GM18508 (cell line): ENCODE data around the gene ASB18.

ENCODE experiments used
- ATAC-seq: cut with Tn5 transposase; IDR thresholded peaks from one replicate; pipeline ENCODE4 v1.9.1; 2021; ENCODE audit warnings: moderate number of reproducible peaks; ENCODE audit not compliant: insufficient read depth, unreplicated experiment

The ASB18 gene

DNA sequence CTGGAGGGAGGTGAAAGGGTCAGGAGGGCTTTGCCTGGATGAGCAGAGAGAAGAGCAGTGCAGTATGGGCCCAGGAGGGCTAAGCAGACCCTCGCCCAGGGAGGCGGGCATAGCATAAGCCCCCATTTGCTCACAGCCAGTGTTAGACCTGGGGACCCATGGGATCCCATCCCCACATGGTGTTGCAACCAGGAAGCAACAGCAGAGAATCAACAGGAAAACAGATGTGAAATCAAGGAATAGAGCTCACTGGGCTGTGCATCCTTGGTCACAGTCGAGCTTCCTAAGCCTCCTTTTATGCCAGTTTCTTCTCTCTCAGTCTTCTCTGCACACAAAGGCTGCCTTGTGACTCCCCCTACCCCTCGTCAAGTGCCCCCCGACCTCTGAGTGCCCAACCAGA, 19.9 kb downstream of the ASB18 start:
- ATAC-seq: no peak

DNA sequence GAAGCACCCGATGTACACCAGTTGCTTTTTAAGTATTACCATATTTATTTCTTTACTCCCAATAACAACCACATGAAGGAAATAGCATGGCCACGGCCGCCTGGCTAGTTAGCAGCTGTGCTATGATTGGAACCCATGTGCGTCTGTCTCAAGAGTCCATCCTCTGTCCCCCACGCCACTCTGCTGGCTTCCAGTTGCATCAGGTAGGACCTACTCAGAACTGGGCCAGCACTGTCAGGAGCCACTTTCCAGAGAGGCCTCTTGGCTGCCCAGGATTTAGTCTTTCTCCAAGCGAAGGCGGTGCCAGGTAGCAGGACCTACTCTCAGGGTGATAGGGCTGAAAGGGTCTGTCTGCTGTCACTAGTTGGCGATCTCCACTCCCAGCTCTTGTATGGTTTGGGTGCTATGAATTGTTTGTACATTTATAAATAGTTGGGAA, 22.1 kb downstream of the ASB18 start:
- no peak for ATAC-seq

DNA sequence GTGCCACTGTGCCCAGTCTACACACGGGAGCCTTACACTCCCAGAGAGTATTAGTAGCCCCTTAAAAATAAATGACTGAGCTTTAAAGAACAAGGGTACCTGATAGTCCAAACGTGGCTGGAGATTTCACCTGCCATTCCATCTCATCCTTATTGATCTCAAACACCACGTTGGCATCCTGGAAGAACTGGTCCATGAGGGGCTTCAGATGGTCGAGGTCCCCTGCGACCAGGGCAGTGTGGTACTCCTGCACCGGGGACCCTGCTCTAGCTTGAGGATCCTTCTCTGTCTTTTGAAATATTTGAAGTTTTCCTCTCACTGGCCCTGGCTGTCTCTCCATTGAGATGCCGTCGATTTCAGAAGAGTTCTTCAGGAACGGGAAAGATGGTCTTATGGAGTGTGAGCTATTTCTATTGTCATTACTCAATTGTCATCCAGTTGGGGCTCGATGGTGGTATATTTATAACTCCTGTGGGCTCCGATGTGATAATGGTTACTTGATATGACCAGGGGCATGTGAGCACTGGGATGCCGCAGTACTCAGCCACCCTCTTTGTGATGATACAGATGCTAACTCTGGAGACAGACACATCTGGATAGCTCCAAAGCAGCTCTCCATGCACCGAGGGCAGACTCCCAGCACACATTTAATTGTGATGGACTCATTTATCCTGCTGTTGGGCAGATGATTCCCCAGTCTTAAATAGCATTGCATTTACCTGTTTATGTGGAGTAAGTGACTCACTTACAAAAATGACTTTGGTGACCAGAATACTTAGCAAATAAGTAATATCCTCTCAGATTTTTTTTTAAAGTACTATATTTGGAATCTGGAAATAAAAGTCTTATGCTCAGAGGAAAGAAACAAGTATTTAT, 22.8 kb downstream of the ASB18 start:
- ATAC-seq: no peak

DNA sequence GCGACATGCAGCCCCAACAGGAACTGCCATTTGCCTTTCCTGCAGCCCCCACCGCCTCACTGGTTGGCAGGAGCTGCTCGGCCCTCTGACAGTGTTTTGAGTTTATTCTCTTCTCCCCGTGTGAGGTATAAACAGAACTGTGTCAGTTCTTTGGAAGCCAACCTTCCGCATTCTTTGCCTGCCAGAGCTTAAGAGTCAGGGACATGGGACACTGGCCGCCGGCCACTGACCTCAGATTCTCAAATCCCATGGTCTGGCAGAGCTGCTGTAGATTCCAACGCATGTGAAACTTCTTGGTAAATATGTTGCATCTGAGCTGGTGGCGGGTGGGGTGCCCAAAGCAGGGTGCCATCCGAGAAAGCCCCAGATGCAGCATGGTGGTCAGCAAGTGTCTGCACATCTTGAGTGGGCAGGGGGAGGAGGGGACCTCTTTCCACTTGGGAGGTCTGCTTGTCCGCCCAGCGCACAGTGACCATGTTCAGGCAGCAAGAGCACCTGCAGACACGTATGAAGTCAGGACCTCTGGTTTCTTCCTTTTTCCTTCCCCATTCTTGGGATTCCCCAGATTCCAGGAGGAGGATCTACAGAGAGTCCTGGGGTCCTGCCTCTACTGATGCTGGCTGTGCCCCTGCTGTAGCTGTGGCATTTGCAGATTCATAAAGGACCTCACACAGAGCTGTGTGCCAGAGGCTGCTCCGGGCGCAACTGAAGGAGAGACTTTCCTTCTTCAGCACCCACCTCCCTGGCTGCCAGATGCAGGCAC, 23.8 kb downstream of the ASB18 start:
- ATAC-seq: no peak

DNA sequence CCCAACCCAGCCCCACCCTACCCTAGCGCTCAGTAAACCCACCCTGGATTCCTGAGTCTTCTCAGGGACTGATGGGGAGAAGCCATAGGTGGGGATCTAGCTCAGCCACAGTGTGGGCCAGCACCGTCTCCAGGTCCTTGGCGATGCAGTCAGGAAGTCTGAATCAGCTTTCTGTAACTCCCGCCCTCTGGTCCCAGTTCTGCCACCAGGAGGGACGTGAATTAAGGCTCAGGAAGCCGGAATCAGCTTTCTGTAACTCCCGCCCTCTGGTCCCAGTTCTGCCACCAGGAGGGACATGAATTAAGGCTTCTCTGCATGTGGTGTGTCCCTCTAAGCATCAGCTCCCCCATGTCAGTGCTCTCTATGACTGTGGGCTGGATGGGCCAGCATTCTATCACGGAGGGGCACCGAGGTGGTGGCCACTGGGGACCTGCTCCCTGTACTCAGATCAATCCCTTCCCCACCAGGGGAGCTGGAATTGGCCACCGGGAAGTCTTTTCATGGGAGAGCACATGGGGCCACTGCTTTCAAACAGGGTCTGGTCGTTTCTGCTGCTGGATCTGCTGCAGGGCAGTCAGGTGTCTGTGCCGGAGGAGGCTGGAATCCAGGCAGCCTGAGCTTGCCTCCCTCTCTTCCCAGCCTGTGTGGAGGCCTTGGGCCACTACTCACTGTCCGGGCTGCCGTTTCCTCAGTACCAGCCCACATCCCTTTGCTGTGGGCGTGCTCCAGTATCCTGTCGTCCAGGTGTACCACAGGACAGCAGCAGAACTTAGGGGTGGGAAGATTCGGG, 24.7 kb downstream of the ASB18 start:
- no peak for ATAC-seq

DNA sequence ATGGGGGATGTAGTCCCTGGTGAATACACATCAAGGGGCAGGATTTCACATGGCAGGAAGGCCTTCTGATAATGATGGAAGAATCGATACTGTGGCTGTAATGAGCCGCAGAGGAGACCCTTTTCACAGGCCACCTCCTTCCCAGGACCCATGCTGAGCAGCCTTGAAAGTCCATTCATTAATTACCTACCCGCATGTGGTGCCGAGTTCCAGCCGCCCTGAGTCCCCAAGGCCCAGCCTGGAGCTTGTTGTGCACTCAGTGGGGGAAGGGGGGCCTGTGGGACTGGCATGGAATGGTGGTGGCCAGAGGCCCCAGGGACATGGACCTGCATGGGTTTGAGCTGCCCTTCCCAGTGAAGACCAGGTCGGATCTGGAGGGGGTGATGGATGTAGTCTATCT, 25.5 kb downstream of the ASB18 start:
- ATAC-seq: no peak

DNA sequence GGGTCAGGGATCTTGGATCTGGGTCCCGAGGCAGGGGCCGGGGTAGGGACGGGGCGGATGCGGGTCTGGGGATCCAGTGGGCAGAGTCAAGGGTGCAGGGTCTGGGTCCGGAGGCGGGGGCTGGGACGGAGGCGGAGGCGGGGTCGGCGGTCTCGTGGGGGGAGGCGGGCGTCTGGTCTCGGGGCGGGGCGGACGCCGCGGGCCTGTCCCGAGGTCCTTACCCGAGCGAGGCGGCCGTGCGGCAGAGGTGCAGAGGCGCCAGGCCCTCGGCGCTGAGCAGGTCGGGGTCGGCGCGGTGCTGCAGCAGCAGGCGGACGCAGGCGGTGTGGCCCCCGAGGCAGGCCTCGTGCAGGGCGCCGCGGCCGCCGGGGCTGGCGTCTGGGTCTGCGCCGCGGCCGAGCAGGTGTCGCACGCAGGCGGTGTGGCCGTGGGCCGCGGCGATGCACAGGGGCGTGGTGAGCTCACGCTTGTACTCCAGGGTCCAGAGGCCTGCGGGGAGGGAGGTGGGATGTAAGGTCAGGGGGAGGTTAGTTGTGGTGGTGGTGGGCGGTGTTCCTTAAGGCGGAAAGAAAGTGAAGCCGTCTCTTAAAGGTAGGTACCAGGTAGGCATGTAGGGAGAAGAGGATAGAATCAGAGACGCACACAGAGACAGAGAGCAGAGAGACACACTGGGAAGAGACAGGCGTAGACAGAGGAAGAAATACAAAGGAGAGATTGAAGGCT, 26.6 kb downstream of the ASB18 start:
- no peak for ATAC-seq

DNA sequence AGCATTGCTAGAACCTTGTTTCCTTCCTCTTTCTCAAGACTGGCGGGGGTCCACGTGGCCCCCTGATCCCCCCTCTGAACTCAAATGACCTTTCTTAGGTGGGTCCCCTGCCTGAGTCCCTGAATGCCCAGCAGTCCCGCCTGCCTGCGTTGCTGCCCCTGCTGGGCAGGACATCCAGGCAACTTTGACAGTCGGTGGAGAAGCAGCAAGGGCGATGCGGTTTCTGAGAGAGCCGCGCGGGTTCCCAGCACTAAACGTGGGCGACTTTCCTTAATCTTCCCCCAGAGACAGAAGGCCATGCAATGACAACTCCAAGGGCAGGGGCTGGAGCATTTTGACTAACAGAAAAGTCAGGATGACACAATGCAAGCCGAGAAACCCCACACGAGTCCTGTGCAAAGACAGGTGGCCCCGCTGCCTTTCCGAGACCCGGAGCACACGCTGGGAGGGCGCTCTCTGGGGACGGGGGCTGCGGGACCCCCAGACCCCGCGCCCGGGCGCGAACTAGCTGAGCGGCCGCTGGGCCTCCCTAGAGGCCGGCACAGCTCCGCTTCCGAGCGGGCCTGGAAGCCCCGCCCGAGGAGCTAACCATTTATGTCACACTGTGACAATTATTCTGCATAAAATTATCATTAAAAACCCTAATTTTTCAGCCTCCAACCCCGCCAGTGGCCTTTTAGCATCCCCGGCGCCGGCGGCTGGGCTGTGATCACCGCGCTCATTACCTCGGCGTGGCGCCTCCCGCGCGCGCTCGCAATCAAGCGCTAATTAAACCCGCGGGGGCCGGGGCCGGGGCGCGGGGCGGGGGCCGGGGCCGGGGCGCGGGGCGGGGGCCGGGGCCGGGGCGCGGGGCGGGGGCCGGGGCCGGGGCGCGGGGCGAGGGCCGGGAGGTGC, 27.4 kb downstream of the ASB18 start:
- ATAC-seq: no peak

DNA sequence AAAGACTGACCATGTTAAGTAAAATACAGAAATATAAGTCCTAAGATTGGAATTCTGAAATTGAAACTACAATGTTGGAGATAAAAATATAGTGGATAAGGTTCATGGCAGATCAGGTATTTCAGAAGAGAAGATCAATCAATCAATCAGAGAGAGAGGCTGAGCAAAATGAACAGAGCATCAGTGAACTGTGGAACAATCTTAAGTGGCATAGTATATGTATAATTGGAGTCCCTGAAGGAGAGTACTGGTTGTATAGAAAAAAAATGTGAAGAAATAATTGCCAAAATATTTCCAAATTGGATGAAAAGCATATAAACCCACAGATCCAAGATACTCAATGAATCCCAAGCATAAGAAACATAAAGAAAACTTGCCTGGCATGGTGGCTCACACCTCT, 35.0 kb downstream of the ASB18 start:
- ATAC-seq: no peak

DNA sequence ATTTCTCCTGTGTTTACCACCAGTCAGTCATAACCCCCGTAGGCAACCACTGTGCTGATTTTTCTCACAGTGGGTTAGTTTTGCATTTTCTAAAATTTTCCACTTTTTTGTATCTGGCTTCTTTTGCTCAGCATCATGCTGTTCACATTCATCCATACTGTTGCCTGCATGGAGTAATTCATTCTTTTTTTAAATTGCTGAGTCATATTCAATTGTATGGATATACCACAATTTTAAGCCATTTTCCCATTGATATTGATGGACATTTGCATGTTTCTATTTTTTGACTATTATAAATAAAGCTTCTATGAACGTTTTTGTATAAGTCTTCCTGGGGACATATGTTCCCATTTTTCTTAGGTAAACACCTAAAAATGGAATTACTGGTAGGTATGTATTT, 40.5 kb downstream of the ASB18 start:
- no peak for ATAC-seq

DNA sequence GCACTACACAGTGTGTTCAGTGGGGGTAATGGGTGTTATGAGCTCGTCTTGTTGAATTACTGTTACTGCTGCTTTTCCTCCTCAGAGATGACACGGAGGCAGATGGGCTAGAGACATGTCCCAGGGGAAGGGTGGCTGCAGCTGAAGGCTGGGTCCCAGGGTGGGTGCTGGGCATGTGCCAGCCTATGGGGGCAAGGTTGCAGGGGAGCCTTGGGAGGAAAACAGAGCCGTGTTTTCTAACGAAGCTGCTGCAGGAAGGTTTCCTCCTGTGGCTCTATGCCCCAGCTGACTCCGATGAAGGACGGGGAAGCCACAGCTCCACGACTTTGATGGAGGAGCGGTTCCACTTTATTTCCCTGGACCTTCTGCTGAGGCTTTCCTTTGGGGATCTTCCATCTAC, 42.4 kb downstream of the ASB18 start:
- ATAC-seq: no peak

DNA sequence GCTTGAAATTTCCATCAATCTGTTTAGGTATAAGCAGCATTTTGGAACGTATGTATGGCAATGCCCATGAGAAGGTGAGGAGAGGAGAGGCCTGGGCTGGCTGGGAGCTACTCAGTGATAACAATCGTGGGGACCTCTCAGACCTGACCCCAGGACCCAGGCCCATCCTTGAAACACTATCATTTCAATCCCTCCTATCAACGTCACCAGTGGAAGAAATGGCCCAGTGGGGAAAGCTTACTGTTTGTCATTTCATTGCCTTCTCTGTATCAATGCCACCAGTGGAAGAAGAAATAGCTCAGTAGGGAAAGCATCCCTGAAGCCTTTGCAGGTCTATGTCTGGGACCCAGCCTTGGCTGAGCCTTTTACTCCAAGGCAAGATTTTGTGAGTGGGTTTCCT, 44.8 kb downstream of the ASB18 start:
- ATAC-seq: no peak

DNA sequence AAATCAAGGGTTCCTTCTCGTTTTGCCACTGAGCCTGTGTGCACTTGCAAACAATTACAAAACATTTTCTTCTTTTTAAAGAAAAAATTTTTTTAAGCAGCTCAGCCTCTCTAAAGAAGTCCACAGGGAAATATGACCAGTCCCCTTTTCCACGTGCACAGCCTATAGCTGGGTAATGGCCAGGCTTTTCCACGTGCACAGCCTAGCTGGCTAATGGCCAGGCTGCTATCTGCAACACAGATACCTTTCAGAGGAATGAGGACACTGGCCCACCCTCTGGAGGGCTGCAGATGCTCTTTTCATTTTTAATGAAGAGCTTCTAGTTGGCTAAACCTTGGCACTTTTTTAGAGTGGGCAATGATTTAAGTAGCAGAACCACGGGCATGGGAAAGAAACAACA, 46.3 kb downstream of the ASB18 start:
- no peak for ATAC-seq

DNA sequence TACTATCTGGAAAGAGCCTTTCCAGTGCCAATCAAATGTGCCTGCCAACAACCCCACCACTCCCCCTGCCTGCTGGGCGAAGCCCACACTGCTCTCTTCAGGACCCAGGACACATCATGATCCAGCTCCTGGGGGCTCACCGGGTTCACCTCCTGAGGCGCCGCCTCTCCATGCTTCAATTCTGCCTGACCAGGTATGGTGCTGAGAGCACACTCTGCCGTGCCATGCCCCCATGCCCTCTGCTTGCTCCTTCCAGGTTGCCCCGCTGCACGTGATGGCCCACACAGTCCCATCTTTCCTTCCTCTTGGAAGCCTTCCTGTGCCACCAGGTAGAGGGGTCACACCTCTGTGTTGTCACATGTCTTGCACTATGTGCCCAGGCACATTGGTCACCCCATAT, 47.5 kb downstream of the ASB18 start:
- ATAC-seq: no peak

DNA sequence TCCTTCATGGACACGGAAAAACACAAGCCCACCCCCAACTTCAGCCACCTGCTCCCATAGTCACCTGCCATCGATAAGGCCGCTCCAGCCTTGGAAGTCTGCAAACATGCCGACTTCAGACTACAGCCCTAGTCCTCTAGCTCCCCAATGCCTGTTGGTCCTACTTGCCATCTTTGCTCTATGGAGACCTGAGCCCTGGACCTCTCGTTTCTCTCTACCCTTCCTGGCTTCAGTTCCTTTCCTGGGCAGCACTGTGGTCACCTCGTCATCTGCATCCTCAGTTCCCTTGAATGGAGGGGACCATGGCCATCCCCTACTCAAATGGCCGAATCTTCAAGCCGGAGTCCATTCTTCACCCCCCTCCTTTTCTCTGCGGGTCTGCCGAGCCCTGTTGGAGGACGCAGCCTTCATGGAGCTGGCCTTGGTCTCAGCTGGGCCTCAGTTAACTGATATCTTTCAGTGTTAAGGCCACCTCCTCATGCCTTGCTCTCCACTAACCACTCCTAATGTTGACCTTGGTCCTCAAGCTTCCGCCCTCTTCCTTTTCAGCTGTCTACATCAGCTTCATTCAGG, 48.4 kb downstream of the ASB18 start:
- ATAC-seq: no peak

DNA sequence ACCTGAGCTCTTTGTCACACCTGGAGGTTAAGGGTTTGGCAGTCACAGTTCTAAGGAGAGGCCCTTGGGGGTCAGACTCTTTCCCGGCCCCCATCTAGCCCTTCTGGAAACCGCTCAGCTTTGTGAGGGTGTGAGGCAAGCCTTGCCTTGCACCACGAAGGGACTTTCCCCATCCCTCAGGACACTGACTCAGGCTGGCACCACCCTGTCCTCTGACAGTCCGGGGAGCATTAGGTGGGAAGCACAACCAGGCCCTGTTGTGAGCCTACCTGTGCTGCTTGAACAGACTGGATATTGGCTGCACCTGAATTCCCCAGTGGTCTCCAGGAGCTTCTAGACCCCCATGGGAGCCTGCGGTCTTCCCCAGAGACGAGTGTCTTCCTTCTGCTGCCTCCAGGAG, 49.0 kb downstream of the ASB18 start:
- no peak for ATAC-seq

DNA sequence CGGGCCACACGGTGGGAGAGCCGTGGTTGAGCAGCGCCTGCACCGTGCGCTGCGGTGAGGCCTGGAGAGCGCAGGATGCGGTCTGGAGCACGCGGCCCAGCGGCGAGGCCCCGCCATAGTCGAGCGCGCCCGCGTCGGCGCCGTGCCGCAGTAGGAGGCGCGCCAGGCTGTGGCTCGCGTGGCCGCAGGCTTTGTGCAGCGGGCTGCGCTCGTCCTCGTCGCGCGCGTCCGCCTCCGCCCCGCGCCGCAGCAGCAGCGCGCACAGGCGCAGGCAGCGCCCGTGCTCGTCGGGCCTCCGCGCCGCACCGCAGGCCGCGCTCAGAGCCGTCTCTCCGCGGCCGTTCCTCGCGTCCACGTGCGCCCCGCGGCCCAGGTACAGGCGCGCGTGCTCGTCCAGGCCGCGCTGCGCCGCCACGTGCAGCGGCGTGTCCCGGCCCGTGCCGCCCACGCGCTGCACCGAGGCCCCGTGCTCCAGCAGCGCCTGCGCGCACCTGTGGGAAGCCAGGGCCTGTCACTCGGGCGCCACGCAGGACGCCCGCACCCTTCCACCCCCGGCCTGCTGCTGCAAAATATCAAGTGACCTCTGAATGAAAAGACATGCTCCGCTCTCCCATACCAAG, 49.7 kb downstream of the ASB18 start:
- ATAC-seq: no peak

DNA sequence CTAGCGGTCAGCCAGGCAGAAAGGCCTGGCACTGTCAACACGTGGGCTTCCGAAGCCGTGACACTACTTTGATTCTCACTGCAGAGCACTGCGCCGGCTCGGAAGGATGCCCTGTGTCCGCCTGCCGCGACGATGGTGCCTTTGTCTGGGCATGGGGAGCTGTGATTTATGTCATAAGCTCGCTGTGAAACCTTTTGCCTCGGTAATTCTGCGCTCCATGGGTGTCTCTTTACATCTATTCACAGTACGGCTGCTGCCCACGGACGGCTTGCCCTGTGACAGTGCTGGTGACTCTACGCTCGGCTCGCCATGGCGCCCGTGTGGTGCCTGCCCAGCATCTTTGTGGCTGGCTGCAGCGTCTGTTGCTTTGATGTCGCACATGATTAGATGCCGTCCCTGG, 52.9 kb downstream of the ASB18 start:
- no peak for ATAC-seq

DNA sequence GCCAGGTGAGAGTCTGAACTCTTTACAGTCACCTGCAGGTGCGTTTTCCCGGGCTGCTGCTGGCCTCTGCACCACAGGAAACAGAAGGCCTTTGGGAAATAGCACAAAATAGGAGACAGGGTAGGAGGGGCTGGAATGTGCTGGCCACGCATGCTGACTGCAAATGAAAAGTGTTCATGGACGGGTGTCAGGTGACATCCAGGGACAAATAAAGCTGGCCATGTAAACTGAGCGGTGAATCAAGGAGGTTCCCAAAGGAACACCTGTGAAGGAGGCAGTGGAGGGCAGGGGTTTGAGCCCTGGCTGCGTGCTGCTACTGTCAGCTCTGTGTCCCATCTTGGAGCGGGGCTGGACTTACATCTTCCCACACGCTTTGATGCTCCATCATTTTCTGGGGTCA, 53.7 kb downstream of the ASB18 start:
- ATAC-seq: no peak
